T-helper 1 cell treated with Interleukin-12 subunit alpha and Interleukin-12 subunit beta and Interleukin-4 antibody, amounts not matched to agents 30 μg/mL and 1 μg/mL, for 36 hours (primary cell): ENCODE measurements around the gene CCNB2.

Experiments
- H3K27ac Mint-ChIP-seq: one replicate; pipeline ENCODE4 v1.8.0; 2021; ENCODE audit warnings: mild to moderate bottlenecking, mixed read lengths
- H3K27me3 Mint-ChIP-seq: one replicate; pipeline ENCODE4 v1.8.0; 2021; ENCODE audit warnings: low read depth, mixed read lengths
- H3K36me3 Mint-ChIP-seq: one replicate; pipeline ENCODE4 v1.8.0; 2021; ENCODE audit warnings: low read depth, mixed read lengths
- H3K4me1 Mint-ChIP-seq: one replicate; pipeline ENCODE4 v1.8.0; 2021; ENCODE audit warnings: low read depth, mixed read lengths
- H3K4me3 Mint-ChIP-seq: one replicate; pipeline ENCODE4 v1.8.0; 2021; ENCODE audit warnings: mild to moderate bottlenecking, moderate library complexity, mixed read lengths
- H3K9me3 Mint-ChIP-seq: one replicate; pipeline ENCODE4 v1.8.0; 2021; ENCODE audit warnings: mixed read lengths

The CCNB2 gene

DNA sequence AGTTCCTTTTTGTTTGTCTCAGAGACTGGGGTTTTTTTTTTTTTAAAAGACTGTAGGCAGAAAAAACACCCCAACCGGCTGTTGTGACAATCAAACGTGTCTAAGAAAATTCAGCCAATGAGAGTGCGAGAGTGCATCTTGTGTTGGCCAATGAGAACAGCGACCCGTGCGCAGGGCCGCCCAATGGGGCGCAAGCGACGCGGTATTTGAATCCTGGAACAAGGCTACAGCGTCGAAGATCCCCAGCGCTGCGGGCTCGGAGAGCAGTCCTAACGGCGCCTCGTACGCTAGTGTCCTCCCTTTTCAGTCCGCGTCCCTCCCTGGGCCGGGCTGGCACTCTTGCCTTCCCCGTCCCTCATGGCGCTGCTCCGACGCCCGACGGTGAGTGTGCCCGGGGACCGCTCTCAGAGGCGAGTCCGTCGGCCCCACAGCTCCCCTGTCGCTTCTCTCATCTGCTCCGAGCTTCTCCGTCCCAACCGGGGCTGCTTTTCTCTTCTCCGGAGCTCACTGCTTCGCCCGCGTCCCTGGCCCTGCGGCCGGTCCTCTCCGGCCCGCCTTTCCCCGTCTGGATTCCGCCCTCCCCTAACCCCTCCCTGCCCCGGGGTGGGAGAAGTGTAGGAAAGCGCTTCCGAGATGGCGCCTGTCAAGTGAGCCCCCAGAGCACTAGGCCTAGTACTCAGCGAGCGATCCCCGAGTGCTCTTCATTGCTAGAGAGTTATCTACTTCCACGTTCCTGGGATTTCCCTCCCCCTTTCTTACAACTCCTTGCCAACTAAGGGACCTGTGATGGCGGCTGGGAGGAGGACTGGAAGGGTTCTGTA, at the start of gene CCNB2:
TSS of gene CCNB2 (plus strand) at position 235 of the 821 bp plus-strand sequence. CDS start at position 358, 123 bp downstream.
- peaks cover 25% of the 10 kb centered on the region for H3K36me3 Mint-ChIP-seq
- peaks cover 32% of the 10 kb centered on the region for H3K4me1 Mint-ChIP-seq
- H3K27ac Mint-ChIP-seq = peak within 1 kb of the TSS; percentile 100
- no peaks in the 10 kb centered on the region for H3K9me3 Mint-ChIP-seq
- H3K27me3 Mint-ChIP-seq = no peaks in the 10 kb centered on the region
- H3K4me3 Mint-ChIP-seq = peak within 1 kb of the TSS; percentile 85

GRCh38 chr15:59059076-59059597, 45.8 kb upstream of the CCNB2 start:
- Mint-ChIP-seq H3K36me3 (peaks cover 27% of the 10 kb centered on the region), H3K27me3 (no peaks in the 10 kb centered on the region), H3K9me3 (no peaks in the 10 kb centered on the region), H3K4me3 (no peak overlapping the region), H3K27ac (no peak overlapping the region), H3K4me1 (peaks cover 16% of the 10 kb centered on the region)

DNA sequence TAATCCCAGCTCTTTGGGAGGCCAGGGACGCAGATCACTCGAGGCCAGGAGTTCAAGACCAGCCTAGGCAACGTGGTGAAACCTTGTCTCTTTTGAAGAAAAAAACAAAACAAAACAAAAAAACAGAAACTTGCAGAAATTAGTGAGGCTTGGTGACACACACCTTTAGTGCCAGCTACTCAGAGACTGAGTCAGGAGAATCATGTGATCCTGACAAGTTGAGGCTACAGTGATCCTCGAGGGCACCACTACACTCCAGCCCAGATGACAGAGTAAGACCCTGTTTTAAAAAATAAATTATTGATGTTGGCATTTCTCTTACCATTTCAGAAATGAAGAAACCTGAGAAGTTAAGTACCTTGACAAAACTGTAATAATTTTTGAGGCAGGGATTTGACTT, 44.6 kb upstream of the CCNB2 start:
- Mint-ChIP-seq H3K27ac (no peak overlapping the region), H3K9me3 (no peaks in the 10 kb centered on the region), H3K4me3 (no peak overlapping the region), H3K36me3 (peaks cover 29% of the 10 kb centered on the region), H3K27me3 (no peaks in the 10 kb centered on the region), H3K4me1 (peaks cover 14% of the 10 kb centered on the region)

DNA sequence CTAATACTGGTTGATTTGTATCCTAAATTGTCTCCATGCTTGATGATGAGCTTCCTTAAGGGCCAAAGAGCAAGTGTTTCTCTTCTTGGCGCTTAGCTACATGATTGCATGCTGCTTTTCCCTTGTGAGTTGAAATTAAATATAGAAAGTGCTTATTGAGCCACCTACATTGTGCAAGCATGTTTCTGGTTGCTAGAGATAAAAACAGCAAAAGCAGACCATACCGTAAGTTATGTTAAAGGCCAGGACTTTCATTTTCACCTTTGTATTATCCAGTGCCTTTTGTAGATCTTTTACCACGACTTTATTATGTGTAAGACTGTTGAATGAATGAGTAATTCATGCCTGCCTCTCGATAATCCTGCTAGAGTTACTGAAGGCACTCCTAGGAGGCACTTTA, 41.9 kb upstream of the CCNB2 start:
- no peaks in the 10 kb centered on the region for H3K27me3 Mint-ChIP-seq
- H3K4me1 Mint-ChIP-seq = peaks cover 14% of the 10 kb centered on the region
- no peak overlapping the region for H3K4me3 Mint-ChIP-seq
- H3K36me3 Mint-ChIP-seq = peaks cover 44% of the 10 kb centered on the region
- no peak overlapping the region for H3K27ac Mint-ChIP-seq
- no peaks in the 10 kb centered on the region for H3K9me3 Mint-ChIP-seq

DNA sequence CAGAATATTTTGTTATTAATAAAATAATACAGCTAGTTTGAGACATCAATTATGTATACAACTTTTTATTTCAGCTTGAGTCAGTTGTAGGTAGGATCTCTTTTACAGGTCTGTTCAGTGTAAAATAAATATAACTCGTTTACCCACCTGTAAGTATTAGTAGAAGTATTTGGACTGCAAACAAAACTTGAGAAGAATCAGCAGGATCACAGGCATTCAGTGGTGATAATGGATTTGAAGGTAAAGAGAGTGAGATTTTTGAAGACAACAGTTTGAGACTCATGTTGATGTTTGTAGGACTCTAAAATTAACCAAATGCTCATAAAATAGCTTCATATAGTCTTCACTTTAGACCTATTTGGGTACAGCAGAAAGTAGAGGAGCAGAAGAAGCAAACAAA, 35.5 kb upstream of the CCNB2 start:
- H3K27me3 Mint-ChIP-seq = no peaks in the 10 kb centered on the region
- H3K4me1 Mint-ChIP-seq = peaks cover 10% of the 10 kb centered on the region
- H3K4me3 Mint-ChIP-seq = no peak overlapping the region
- H3K27ac Mint-ChIP-seq = no peak overlapping the region
- peaks cover 48% of the 10 kb centered on the region for H3K36me3 Mint-ChIP-seq
- no peaks in the 10 kb centered on the region for H3K9me3 Mint-ChIP-seq

DNA sequence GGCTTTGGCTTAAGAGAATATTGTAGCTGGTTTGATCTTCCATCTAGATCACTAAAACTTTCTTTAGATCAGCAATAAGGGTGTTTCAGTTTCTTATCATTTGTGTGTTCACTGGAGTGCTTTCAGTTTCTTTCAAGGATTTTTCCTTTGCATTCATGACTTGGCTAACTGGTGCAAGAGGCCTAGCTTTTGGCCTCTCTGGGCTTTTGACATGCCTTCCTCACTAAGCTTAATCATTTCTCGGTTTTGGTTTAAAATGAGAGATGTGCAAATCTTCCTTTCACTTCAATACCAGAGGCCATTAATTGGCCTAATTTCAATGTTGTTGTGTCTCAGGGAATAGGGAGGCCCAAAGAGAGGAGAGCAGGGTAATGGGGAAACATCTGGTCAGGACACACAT, 30.3 kb upstream of the CCNB2 start:
- Mint-ChIP-seq H3K27me3 (no peaks in the 10 kb centered on the region), H3K9me3 (no peaks in the 10 kb centered on the region), H3K36me3 (peaks cover 42% of the 10 kb centered on the region), H3K27ac (peak overlapping the region; percentile 83), H3K4me1 (peaks cover 13% of the 10 kb centered on the region), H3K4me3 (no peak overlapping the region)

DNA sequence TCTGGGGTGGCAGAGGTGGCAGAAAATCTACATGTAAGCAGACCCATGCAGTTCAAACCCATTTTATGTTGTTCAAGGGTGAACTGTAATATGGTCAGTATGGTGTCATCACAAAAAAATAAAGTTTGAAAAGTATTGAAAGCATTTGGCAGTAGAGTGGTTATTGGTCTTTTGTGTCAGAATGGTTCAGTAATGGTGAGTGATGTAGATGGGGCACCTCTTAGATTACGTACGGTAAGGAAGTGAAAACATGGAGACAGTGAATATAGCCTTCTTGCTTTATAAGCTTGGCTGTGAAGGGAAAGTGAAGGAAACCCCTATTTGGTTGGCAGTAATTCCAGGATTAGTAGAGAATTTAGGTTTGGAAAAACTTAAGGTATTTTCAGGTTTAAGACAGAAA, 17.2 kb upstream of the CCNB2 start:
- H3K36me3 Mint-ChIP-seq = peaks cover 30% of the 10 kb centered on the region
- H3K4me1 Mint-ChIP-seq = no peaks in the 10 kb centered on the region
- H3K9me3 Mint-ChIP-seq = no peaks in the 10 kb centered on the region
- no peaks in the 10 kb centered on the region for H3K27me3 Mint-ChIP-seq
- H3K4me3 Mint-ChIP-seq = no peak overlapping the region
- no peak overlapping the region for H3K27ac Mint-ChIP-seq

- Mint-ChIP-seq H3K4me1 (peaks cover under 1% of the 10 kb centered on the region), H3K4me3 (no peak overlapping the region), H3K36me3 (peaks cover 27% of the 10 kb centered on the region), H3K27me3 (no peaks in the 10 kb centered on the region), H3K27ac (no peak overlapping the region), H3K9me3 (no peaks in the 10 kb centered on the region)
These were observed 10.9 kb upstream of the CCNB2 start for GRCh38 chr15:59094077-59094476.

- peaks cover 25% of the 10 kb centered on the region for H3K36me3 Mint-ChIP-seq
- H3K9me3 Mint-ChIP-seq = no peaks in the 10 kb centered on the region
- no peaks in the 10 kb centered on the region for H3K27me3 Mint-ChIP-seq
- H3K4me1 Mint-ChIP-seq = peaks cover 4% of the 10 kb centered on the region
- no peak overlapping the region for H3K27ac Mint-ChIP-seq
- H3K4me3 Mint-ChIP-seq = no peak overlapping the region
These were observed 8.5 kb upstream of the CCNB2 start for GRCh38 chr15:59096429-59096828.

GRCh38 chr15:59099162-59099685, 5.7 kb upstream of the CCNB2 start:
- H3K4me3 Mint-ChIP-seq = peak overlapping the region; percentile 14
- peaks cover 18% of the 10 kb centered on the region for H3K36me3 Mint-ChIP-seq
- peak overlapping the region; percentile 59 for H3K27ac Mint-ChIP-seq

GRCh38 chr15:59104602-59104911, 389 bp upstream of the CCNB2 start:
- H3K4me1 Mint-ChIP-seq = peaks cover 32% of the 10 kb centered on the region
- H3K4me3 Mint-ChIP-seq = peak overlapping the region; percentile 85
- H3K9me3 Mint-ChIP-seq = no peaks in the 10 kb centered on the region
- peaks cover 23% of the 10 kb centered on the region for H3K36me3 Mint-ChIP-seq
- H3K27ac Mint-ChIP-seq = peak overlapping the region; percentile 100
- no peaks in the 10 kb centered on the region for H3K27me3 Mint-ChIP-seq

More at GRCh38 chr15:59099162-59099685, 5.7 kb upstream of the CCNB2 start:
- no peaks in the 10 kb centered on the region for H3K27me3 Mint-ChIP-seq
- H3K9me3 Mint-ChIP-seq = no peaks in the 10 kb centered on the region
- H3K4me1 Mint-ChIP-seq = peaks cover 6% of the 10 kb centered on the region

- peak overlapping the region; percentile 100 for H3K27ac Mint-ChIP-seq
- H3K4me3 Mint-ChIP-seq = peak overlapping the region; percentile 85
- H3K27me3 Mint-ChIP-seq = no peaks in the 10 kb centered on the region
- peaks cover 32% of the 10 kb centered on the region for H3K4me1 Mint-ChIP-seq
- H3K36me3 Mint-ChIP-seq = peaks cover 28% of the 10 kb centered on the region
- no peaks in the 10 kb centered on the region for H3K9me3 Mint-ChIP-seq
These were observed 908 bp downstream of the CCNB2 start for GRCh38 chr15:59105854-59106253.

DNA sequence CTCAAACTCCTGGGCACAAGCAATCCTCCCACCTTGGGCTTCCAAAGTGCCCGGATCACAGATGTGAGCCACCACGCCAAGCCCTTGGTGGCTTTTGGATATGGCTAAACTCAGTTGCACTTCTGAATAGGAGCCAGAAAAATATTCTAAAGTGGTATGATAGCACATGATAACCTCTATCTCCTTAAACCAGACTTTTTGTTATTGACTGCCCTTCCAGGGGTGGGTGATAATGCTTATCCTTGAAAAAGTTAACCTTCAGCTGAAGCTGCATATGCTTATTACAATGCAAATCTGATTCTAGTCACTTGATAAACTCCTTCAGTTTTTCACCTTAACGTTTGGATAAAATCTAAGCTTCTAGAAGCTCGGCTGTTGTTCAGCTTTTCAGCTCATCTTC, 6.3 kb downstream of the CCNB2 start:
- peaks cover 54% of the 10 kb centered on the region for H3K36me3 Mint-ChIP-seq
- H3K27me3 Mint-ChIP-seq = no peaks in the 10 kb centered on the region
- H3K4me1 Mint-ChIP-seq = peaks cover 22% of the 10 kb centered on the region
- no peak overlapping the region for H3K4me3 Mint-ChIP-seq
- H3K9me3 Mint-ChIP-seq = no peaks in the 10 kb centered on the region
- no peak overlapping the region for H3K27ac Mint-ChIP-seq

DNA sequence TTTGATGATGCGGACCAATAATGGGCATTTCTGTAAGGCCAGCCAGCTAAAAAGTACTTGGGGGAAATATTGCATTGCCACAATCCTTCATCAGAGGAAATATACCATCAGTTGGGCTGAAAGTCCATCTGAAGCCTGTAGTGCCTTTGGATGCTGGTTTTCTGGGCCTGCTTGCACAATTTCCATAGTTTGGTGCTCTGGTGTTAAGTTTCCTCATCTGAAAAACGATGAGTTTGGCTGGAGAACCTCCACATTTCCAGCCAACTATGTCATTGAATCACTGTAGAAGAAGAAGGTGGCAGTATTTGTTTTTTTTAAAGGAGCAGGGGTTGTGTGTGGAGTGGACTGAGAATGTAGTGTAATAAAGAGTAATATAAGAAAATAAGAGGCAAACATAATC, 10.1 kb downstream of the CCNB2 start:
- Mint-ChIP-seq H3K27me3 (no peaks in the 10 kb centered on the region), H3K4me1 (peaks cover 6% of the 10 kb centered on the region), H3K27ac (no peak overlapping the region), H3K9me3 (no peaks in the 10 kb centered on the region), H3K36me3 (peaks cover 59% of the 10 kb centered on the region), H3K4me3 (no peak overlapping the region)

GRCh38 chr15:59116141-59116540, 11.2 kb downstream of the CCNB2 start:
- Mint-ChIP-seq H3K27ac (no peak overlapping the region), H3K27me3 (no peaks in the 10 kb centered on the region), H3K9me3 (no peaks in the 10 kb centered on the region), H3K4me3 (no peak overlapping the region), H3K36me3 (peaks cover 56% of the 10 kb centered on the region), H3K4me1 (peaks cover 3% of the 10 kb centered on the region)
